Lung (tissue), 12 donors: ENCODE data around the gene SLC9A6. TPM values are rescaled to one million over a fixed set of nuclear protein-coding genes. Genes with fewer than 3 reads are reported as not detected.
A peak's percentile ranks its signal among the peaks of the same experiment; 100 is the strongest.

ENCODE experiments used
- ATAC-seq: fragments of 200-7000 bp; cut with Tn5 transposase; one replicate; pipeline ENCODE4 v1.9.1; 2020; ENCODE audit warnings: moderate number of reproducible peaks; ENCODE audit not compliant: insufficient read depth, low FRiP score
- DNase-seq, 3 donors: peaks; one replicate each; pipeline ENCODE4 v3.0.0-alpha.2; 2013 to 2017
- H3K27ac ChIP-seq, 2 donors: one replicate each; pipeline ENCODE4 v1.5.1; 2013; ENCODE audit warnings: mild to moderate bottlenecking in 2 of 2, moderate library complexity in 2 of 2, control low read depth in 1 of 2, inconsistent platforms in 1 of 2, low read depth in 1 of 2, low read length in 1 of 2
- H3K27me3 ChIP-seq, 3 donors: one replicate each; pipeline ENCODE4 v1.5.1; 2013; ENCODE audit warnings: low read length in 2 of 3; ENCODE audit not compliant: control insufficient read depth in 3 of 3, insufficient read depth in 3 of 3
- H3K36me3 ChIP-seq, 4 donors: one replicate each; pipeline ENCODE4 v1.5.1; 2013; ENCODE audit warnings: low read length in 4 of 4, mild to moderate bottlenecking in 1 of 4, moderate library complexity in 1 of 4; ENCODE audit not compliant: control insufficient read depth in 4 of 4, insufficient read depth in 4 of 4
- H3K4me1 ChIP-seq, 5 donors: one replicate each; pipeline ENCODE4 v1.5.1; 2013; ENCODE audit warnings: low read length in 5 of 5, mild to moderate bottlenecking in 2 of 5, moderate library complexity in 1 of 5; ENCODE audit not compliant: control insufficient read depth in 5 of 5, insufficient read depth in 5 of 5
- H3K4me3 ChIP-seq: one replicate; pipeline ENCODE4 v1.5.1; 2013; ENCODE audit warnings: mild to moderate bottlenecking, control low read depth, moderate library complexity
- H3K9ac ChIP-seq, 2 donors: one replicate each; pipeline ENCODE4 v1.5.1; 2013; ENCODE audit warnings: low read length in 2 of 2, control low read depth in 1 of 2; ENCODE audit not compliant: insufficient read depth in 1 of 2
- H3K9me3 ChIP-seq, 4 donors: one replicate each; pipeline ENCODE4 v1.5.1; 2013; ENCODE audit warnings: low read length in 3 of 4, mild to moderate bottlenecking in 1 of 4, moderate library complexity in 1 of 4; ENCODE audit not compliant: control insufficient read depth in 4 of 4, insufficient read depth in 3 of 4
- WGBS, 2 donors: extraction: QIAGEN DNeasy Blood & Tissue Kit; methylation state at CpG; one replicate each; pipeline ENCODE4 v1.1.7; 2013; 5-methylcytosine and 5-hydroxymethylcytosine counted together
- polyA plus RNA-seq, 2 donors: library from polyadenylated mRNA; stranded (reverse); fragments of 200-250 nt; gene quantifications; one replicate each; pipeline ENCODE4 v1.2.1, GENCODE V29; 2013
- total RNA-seq, 2 donors: library from RNA; depleted of rRNA in 1 of 2; stranded (reverse); fragments of >200 nt in 1 of 2; gene quantifications; one replicate each; pipeline ENCODE4 v1.2.1, GENCODE V29; 2014 to 2021
- TF ChIP-seq, protein P1 (sequence below): IDR thresholded peaks from 2 replicates; pipeline ENCODE4 v1.5.1; 2012; ENCODE audit warnings: mild to moderate bottlenecking; ENCODE audit errors: control extremely low read depth, extremely low read depth
- donor health status: control.
- donor health status: control.
- donor health status: Bipolar disorder and iron deficiency.
- donor health status: healthy.
- donor health status: DM: yes; HTN: yes; CAD: no.

SLC9A6 gene
- total and polyA plus RNA-seq, 4 donors: 8.0 to 19.2 (median 12.1) TPM

DNA sequence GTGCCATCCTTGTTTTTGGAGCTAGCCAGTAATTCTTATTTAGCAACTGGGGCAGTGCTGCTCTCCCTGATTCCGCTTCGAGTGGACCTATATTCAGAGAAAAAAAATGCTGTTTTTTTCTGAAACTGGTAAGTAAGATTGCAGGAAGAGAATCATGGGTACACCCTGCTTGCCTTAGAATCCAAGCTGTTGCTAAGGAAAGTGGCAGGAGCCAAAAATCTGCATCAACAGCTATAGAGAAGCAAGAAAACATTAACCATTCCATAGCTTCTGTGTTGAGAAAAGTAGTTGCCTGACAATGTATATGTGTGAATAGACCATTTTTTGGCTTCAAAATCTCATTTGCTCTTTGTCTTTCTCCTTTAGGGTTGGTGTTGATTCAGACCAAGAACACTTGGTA lies 44.5 kb downstream of the SLC9A6 start:
- no peak overlapping the region for H3K9ac ChIP-seq
- 68 to 82% methylated on average over 2 of the region's 2 CpGs for WGBS, 2 donors
- TF ChIP-seq, protein P1, sequence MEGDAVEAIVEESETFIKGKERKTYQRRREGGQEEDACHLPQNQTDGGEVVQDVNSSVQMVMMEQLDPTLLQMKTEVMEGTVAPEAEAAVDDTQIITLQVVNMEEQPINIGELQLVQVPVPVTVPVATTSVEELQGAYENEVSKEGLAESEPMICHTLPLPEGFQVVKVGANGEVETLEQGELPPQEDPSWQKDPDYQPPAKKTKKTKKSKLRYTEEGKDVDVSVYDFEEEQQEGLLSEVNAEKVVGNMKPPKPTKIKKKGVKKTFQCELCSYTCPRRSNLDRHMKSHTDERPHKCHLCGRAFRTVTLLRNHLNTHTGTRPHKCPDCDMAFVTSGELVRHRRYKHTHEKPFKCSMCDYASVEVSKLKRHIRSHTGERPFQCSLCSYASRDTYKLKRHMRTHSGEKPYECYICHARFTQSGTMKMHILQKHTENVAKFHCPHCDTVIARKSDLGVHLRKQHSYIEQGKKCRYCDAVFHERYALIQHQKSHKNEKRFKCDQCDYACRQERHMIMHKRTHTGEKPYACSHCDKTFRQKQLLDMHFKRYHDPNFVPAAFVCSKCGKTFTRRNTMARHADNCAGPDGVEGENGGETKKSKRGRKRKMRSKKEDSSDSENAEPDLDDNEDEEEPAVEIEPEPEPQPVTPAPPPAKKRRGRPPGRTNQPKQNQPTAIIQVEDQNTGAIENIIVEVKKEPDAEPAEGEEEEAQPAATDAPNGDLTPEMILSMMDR: no peak

DNA sequence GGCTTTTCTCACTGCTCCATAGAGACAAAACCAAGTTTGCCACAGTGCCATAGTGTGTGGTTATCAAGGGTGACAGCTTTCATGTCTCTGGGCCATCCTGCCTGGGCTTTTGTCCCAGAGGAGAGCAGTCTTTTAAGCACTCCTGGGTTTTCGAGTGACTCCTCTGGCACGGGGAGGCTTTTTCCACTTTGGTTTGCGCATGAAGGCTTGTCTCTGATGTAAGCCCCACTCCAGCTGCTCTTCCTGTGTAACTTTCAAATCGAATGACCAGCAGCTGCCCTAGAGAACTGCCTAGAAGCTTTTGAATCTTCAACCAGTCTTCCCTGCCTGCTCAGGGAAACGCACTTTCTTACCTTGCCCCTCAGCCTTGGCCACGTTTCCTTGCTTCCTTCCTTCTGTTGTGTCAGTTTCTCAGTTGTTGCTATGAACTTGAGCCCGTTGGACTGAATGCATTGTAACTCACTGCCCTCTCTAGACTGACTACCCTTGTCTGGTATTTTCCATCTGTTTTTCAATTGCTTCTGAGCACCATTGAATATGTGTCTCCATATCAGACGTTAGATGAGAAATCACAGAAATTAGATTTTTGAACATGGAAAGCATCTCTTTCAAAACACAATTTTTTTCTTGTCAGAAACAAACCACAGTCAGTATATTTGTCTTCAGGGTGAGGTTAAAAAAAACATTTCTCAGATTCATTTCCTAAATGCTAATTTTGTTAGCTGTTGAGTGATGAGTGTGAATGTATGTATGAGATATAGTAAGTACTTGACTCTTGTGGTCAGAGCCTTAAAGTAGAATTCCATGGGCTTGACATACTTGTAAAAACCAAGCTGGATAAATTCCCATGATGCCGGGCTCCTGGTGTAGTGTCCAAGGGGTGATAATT lies 45.3 kb downstream of the SLC9A6 start:
- H3K9ac ChIP-seq: peak overlapping the region in 1 of 2 donors; percentile 75
- ATAC-seq: no peak
- no peak overlapping the region for H3K4me3 ChIP-seq
- DNase-seq: peak; percentile 27 to 84 (median 72)
- TF ChIP-seq, protein P1: no peak
- no peaks in the 10 kb centered on the region for H3K36me3 ChIP-seq
- no peaks in the 10 kb centered on the region for H3K9me3 ChIP-seq
- H3K27ac ChIP-seq: peak overlapping the region; percentile 60 to 93
- 53 to 61% methylated on average over 9 of the region's 9 CpGs for WGBS, 2 donors
- H3K4me1 ChIP-seq: peaks cover 0 to 17% (median 2%) of the 10 kb centered on the region in 5 donors
- H3K27me3 ChIP-seq: peaks cover 0 to 5% (median 3%) of the 10 kb centered on the region in 3 donors

More for the DNA sequence above, 44.5 kb downstream of the SLC9A6 start:
- no peak overlapping the region for H3K4me3 ChIP-seq
- H3K4me1 ChIP-seq: peaks cover 0 to 17% (median 2%) of the 10 kb centered on the region in 5 donors
- no peak for ATAC-seq
- peaks cover 0 to 5% (median 3%) of the 10 kb centered on the region in 3 donors for H3K27me3 ChIP-seq
- no peaks in the 10 kb centered on the region for H3K36me3 ChIP-seq
- DNase-seq: peak in 2 of 3 donors; percentile 25 to 43
- no peaks in the 10 kb centered on the region for H3K9me3 ChIP-seq
- H3K27ac ChIP-seq: peak overlapping the region in 1 of 2 donors; percentile 93

DNA sequence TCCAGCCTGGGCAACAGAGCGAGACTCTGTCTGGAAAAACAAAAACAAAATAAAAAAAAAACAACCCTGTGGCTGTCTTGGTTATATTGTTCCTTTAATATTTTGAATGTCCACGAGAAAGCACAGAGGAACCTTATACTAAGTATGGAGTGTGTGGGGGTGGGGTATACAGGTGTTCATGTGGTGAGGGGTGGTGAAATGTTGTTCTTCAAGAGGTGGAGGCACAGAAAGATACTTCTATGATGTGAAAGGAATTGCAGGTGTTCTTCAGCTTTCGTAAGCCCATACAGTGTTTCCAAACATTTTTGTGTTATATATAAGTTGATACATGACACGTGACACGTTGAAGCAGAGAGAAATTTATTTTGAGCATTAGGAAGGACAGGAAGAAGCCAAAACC lies 46.4 kb downstream of the SLC9A6 start:
- H3K4me3 ChIP-seq: no peak overlapping the region
- no peak overlapping the region for H3K9ac ChIP-seq
- H3K9me3 ChIP-seq: no peaks in the 10 kb centered on the region
- ATAC-seq (no peak), DNase-seq (no peak)
- WGBS, 2 donors: 78 to 90% methylated on average over 5 of the region's 5 CpGs
- H3K36me3 ChIP-seq: no peaks in the 10 kb centered on the region
- peaks cover 0 to 5% (median 3%) of the 10 kb centered on the region in 3 donors for H3K27me3 ChIP-seq
- no peak overlapping the region for H3K27ac ChIP-seq
- TF ChIP-seq, protein P1: no peak
- H3K4me1 ChIP-seq: peaks cover 0 to 17% (median 2%) of the 10 kb centered on the region in 5 donors
